ENCODE results near the gene UCK1. TPM values are rescaled to one million over a fixed set of nuclear protein-coding genes. Genes with fewer than 3 reads are reported as not detected.

UCK1 gene
- polyA plus RNA-seq, 1 donor (not counting 4 experiments of a cell fraction or from before 2014, with no cell fraction given), result 15.4 TPM

DNA sequence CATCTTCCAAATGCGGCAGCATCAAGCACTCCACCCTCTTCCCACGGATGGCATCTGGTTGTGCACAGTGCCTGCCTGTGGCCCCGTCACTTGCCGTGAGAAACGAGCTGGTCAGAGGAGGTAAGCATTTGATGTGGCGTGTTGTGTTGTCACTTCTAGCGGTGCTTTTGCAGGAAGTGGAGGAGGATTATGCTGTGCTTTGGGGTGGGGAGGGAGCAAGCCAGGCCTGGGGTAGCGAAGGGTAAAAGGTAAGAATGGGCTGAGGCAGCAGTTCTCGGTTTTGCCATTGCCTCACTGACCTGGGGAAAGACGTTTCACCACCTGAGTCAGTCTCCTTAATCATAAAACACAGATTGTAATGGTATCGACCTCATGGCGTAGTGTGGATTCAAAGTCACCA lies 30.7 kb downstream of the UCK1 start:
- H3K4me1 ChIP-seq (ENCODE audit: control insufficient read depth, extremely low read depth, insufficient read depth, low read length), result peaks cover 28% of the 10 kb centered on the region
- no peak for TF ChIP-seq EZH2 (IDR thresholded peaks at IDR 0.05; ENCODE audit: low read length)
- TF ChIP-seq, protein P1, sequence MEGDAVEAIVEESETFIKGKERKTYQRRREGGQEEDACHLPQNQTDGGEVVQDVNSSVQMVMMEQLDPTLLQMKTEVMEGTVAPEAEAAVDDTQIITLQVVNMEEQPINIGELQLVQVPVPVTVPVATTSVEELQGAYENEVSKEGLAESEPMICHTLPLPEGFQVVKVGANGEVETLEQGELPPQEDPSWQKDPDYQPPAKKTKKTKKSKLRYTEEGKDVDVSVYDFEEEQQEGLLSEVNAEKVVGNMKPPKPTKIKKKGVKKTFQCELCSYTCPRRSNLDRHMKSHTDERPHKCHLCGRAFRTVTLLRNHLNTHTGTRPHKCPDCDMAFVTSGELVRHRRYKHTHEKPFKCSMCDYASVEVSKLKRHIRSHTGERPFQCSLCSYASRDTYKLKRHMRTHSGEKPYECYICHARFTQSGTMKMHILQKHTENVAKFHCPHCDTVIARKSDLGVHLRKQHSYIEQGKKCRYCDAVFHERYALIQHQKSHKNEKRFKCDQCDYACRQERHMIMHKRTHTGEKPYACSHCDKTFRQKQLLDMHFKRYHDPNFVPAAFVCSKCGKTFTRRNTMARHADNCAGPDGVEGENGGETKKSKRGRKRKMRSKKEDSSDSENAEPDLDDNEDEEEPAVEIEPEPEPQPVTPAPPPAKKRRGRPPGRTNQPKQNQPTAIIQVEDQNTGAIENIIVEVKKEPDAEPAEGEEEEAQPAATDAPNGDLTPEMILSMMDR (optimal IDR thresholded peaks at IDR 0.05 in 1 of 3, IDR thresholded peaks at IDR 0.05 in 1 of 3, conservative IDR thresholded peaks at IDR 0.05 in 1 of 3; ENCODE audit: extremely low read depth in 1 of 3, insufficient read depth in 2 of 3, low read length in 3 of 3), result no peak
- peaks cover 27 to 37% of the 10 kb centered on the region in 2 experiments for H3K36me3 ChIP-seq (ENCODE audit: control insufficient read depth in 2 of 2, extremely low read depth in 1 of 2, insufficient read depth in 2 of 2, low read length in 2 of 2)
- peaks cover 5% of the 10 kb centered on the region for H4K20me1 ChIP-seq (ENCODE audit: control insufficient read depth, extremely low read depth, insufficient read depth, low read length)
- dilution Hi-C loops (cut with MboI; ENCODE audit: extremely low pct_ligation_motif_present, low sequenced_read_pairs), result no loop called here
- H3K4me2 ChIP-seq (ENCODE audit: control insufficient read depth, extremely low read depth, insufficient read depth, low read depth, low read length), result no peak overlapping the region
- H3K9ac ChIP-seq (ENCODE audit: control insufficient read depth, extremely low read depth, insufficient read depth, low read length), result no peak overlapping the region
- no peak for DNase-seq (ENCODE audit: low read depth, low spot score)
- no peak overlapping the region for H2AFZ ChIP-seq (ENCODE audit: control insufficient read depth, low read length)
- no peaks in the 10 kb centered on the region for H3K79me2 ChIP-seq (ENCODE audit: control insufficient read depth, insufficient read depth, low read length)
- H3K27ac ChIP-seq (ENCODE audit: control insufficient read depth, insufficient read depth, low read length), result peak overlapping the region; percentile 37
- no peaks in the 10 kb centered on the region for H3K9me3 ChIP-seq (ENCODE audit: control insufficient read depth, low read depth, low read length)
- no peak for FAIRE-seq
- no peaks in the 10 kb centered on the region for H3K27me3 ChIP-seq (ENCODE audit: control insufficient read depth, extremely low read depth, insufficient read depth, low read length)
- H3K4me3 ChIP-seq (ENCODE audit: control insufficient read depth in 2 of 3, extremely low read depth in 1 of 3, insufficient read depth in 2 of 3, low read depth in 1 of 3, low read length in 3 of 3), result no peak overlapping the region
- no peaks in the 10 kb centered on the region for H3K9me1 ChIP-seq (ENCODE audit: control insufficient read depth, extremely low read depth, insufficient read depth, low read length)

DNA sequence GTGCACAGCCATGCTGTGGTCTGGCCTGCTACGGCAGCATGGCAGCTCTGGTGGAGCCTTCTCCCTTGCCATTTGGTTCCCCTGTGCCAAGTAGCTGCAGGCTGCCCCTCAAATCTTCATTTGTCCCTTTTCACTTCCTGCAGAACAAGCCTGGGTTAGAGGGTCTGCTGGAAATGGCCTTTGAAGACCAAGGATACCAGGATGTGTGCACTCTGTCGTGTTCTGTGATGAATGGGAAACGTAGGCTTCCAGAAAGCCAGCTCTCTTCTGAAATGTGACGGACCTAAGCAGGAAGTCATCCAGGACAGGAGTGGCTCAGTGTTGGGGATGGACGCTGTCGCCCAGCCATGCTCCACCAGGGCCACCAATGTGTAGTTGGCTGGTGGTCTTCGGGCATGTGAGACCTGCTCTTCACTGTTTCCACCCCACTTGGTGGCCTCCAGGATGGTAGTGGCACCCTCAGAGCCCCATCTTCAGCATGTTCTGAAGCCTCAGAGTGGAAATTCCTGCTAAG lies 31.8 kb downstream of the UCK1 start:
- Histone ChIP-seq H3K79me2 (ENCODE audit: control insufficient read depth, insufficient read depth, low read length) (no peaks in the 10 kb centered on the region), H3K27ac (ENCODE audit: control insufficient read depth, insufficient read depth, low read length) (no peak overlapping the region), H3K9me1 (ENCODE audit: control insufficient read depth, extremely low read depth, insufficient read depth, low read length) (no peaks in the 10 kb centered on the region), H2AFZ (ENCODE audit: control insufficient read depth, low read length) (no peak overlapping the region), H3K27me3 (ENCODE audit: control insufficient read depth, extremely low read depth, insufficient read depth, low read length) (no peaks in the 10 kb centered on the region), H3K36me3 (ENCODE audit: control insufficient read depth in 2 of 2, extremely low read depth in 1 of 2, insufficient read depth in 2 of 2, low read length in 2 of 2) (peaks cover 38 to 40% of the 10 kb centered on the region in 2 experiments), H3K4me2 (ENCODE audit: control insufficient read depth, extremely low read depth, insufficient read depth, low read depth, low read length) (no peak overlapping the region), H3K9ac (ENCODE audit: control insufficient read depth, extremely low read depth, insufficient read depth, low read length) (no peak overlapping the region), H3K4me1 (ENCODE audit: control insufficient read depth, extremely low read depth, insufficient read depth, low read length) (peaks cover 27% of the 10 kb centered on the region), H3K9me3 (ENCODE audit: control insufficient read depth, low read depth, low read length) (no peaks in the 10 kb centered on the region), H3K4me3 (ENCODE audit: control insufficient read depth in 2 of 3, extremely low read depth in 1 of 3, insufficient read depth in 2 of 3, low read depth in 1 of 3, low read length in 3 of 3) (no peak overlapping the region), H4K20me1 (ENCODE audit: control insufficient read depth, extremely low read depth, insufficient read depth, low read length) (peaks cover 5% of the 10 kb centered on the region)
- dilution Hi-C loops (cut with MboI; ENCODE audit: extremely low pct_ligation_motif_present, low sequenced_read_pairs), result no loop called here
- DNase-seq (ENCODE audit: low read depth, low spot score) (no peak), FAIRE-seq (no peak)
- TF ChIP-seq EZH2 (IDR thresholded peaks at IDR 0.05; ENCODE audit: low read length), result no peak
- TF ChIP-seq, protein P1 (optimal IDR thresholded peaks at IDR 0.05 in 1 of 3, IDR thresholded peaks at IDR 0.05 in 1 of 3, conservative IDR thresholded peaks at IDR 0.05 in 1 of 3; ENCODE audit: extremely low read depth in 1 of 3, insufficient read depth in 2 of 3, low read length in 3 of 3), result no peak

Data from keratinocyte (primary cell).